ENCODE measurements around the gene SLC66A3. TPM values are rescaled to one million over a fixed set of nuclear protein-coding genes. Genes with fewer than 3 reads are reported as not detected.

SLC66A3 gene
- total RNA-seq, 4 donors from 2014 or later: 55.2 to 114 (median 90.2) TPM

DNA sequence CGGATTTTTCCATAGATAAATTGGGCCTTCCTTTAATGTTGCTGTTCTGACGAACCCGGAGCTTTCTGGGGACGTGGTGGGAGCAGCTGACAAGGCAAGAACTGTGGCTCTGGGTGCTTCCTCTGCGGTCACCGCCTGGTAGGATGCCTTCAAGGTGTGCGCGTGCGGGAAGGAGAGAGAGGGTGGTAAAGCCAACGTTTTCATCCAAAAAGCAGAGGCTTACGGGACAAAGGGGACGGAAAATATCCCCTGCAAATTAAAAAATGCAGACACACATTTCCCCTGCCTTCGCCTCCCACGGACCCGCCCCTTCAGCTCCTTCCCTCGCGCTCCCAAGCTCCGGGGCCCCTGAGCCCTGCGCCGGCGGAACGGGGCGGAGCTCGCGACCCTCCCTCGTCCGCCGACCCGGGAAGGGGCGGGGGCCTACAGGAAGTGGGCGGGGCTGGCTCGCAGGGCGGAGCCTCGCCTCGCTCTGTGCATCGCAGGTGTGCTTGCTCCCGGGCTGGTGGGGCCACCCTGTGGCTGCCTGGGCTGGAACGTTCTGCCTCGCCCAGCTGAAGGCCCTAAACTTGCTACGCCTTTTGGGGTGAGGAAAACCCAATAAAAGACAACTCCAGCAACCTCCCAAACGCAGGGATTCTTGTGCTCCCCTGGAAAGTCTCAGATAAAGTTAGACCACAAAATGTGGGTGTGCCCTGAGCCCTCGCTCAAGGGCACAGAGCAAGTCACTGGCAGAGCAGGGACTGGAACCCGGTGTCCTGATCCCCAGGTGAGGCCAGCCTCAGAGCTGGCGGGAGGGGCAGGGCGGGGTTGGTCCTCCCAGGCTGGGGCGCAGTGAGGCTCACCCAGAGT lies 25.4 kb upstream of the SLC66A3 start:
- TF ChIP-seq, protein P1, sequence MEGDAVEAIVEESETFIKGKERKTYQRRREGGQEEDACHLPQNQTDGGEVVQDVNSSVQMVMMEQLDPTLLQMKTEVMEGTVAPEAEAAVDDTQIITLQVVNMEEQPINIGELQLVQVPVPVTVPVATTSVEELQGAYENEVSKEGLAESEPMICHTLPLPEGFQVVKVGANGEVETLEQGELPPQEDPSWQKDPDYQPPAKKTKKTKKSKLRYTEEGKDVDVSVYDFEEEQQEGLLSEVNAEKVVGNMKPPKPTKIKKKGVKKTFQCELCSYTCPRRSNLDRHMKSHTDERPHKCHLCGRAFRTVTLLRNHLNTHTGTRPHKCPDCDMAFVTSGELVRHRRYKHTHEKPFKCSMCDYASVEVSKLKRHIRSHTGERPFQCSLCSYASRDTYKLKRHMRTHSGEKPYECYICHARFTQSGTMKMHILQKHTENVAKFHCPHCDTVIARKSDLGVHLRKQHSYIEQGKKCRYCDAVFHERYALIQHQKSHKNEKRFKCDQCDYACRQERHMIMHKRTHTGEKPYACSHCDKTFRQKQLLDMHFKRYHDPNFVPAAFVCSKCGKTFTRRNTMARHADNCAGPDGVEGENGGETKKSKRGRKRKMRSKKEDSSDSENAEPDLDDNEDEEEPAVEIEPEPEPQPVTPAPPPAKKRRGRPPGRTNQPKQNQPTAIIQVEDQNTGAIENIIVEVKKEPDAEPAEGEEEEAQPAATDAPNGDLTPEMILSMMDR (IDR thresholded peaks at IDR 0.05; ENCODE audit: low read depth): no peak

DNA sequence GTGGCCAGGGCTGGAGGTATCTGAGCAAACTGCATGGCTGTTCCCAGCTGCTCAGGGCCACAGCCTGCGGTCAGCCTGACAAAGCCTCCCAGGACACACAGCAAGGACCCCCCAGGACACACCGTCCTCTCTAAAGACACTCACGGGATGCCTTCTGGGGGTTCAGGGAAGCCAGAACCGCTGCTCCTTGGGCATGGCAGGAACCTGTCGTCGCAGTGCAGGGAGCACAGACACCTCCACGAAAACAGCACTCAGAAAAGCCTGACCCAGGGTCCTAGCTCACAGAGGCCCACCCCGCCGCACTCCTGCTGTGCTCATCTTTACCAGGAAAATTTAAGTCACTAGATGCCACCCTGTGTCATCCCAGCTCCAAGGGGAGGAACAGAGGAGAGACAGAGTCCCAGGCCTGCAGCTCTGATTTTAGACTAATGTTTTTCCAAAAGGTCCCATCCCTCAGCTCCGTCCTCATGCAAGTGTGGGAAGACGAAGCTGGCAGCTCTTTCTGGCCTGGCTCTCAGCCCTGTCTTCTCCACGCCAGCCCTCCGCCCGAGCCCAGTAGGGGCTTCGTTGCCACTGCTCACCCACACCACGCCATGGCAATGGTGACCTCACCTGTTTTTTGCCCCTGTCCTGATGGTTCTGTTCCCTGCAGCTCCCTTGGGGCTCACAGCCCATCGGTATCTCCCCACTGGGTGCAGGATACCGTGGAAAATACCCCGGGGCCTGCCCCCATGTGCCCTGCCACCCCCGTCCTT lies 23.9 kb upstream of the SLC66A3 start:
- TF ChIP-seq, protein P1 (IDR thresholded peaks at IDR 0.05; ENCODE audit: low read depth): no peak

DNA sequence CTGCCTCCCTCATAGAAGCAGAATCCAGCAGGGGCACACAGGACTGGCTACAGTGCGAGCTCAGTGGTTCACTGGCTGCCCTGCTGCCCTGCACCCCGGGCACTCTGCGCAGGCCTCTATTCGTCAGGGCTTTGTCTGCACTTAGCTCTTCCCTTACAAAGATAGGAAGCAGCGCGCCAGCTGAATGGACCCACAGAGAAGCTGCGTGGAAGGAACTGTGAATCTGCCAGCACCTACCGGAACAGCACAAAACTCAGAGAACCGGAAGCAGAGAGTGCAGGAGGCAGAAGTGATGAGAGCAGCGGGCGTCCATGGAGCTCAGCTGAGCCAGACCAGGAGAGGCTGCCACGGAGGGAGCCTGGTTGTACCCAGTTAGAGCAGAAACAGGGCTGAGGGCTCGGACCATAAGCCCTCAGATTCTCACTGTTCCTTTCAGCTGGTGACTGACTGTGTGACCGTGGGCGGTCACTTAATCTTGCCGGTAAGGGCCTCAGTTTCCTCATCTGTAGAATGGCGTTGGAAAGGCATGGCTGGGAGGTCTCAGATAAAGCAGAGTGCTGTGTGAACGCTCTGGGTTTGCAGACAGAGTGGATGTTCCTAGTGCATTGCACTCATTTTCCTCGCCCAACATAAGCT lies 23.1 kb upstream of the SLC66A3 start:
- TF ChIP-seq, protein P1 (IDR thresholded peaks at IDR 0.05; ENCODE audit: low read depth): no peak

DNA sequence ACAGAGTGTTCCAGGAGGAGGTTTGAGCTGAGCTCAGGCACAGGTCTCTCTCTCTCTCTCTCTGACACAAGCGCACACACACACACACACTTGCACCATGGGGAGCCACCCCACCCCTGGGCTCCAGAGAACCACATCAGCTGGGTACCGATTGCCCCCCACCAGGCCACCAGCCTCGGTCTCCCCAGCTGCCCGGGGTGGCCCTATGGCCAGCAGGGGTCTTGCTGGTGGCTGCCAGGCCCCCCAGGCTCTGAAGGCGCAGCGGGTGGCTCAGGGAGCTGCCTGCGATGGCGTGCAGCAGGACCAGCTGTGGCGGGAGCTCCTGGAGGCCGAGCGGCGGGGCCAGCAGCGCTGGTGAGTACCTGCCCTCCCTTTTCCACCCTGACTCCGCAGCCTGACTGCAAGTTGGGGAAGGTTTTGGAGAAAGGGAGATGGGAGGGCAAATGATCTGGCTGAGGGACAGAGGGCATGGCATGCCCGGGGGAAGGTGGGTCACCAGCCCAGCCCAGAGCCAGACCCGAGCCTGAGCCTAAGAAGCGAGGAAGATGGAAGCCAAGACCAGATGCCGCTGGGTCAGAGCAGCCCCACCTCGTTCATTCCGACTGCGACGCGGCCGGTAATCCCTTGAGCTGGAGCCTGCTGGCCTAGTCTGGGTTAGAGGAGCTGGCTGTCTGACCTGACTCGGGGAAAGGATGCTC lies 21.9 kb upstream of the SLC66A3 start:
- TF ChIP-seq, protein P1 (IDR thresholded peaks at IDR 0.05; ENCODE audit: low read depth): no peak

DNA sequence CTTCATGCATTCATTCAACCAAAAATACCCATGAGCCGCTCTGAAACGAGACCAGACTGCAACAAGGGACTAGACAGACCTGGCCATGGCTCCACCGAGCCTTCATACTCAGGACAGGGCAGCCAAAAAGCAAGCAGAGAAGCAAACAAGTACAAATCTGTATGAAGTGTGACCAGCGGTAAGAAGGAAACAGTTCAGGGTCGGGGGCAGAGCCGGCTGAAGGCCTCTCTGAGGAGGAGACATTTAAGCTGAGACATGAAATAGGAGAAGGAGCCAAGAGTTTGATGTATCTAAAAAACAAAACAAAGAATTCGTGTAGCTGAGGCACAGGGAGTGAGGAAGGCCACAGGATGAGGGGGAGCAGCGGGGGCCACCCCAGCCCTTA lies 21.3 kb upstream of the SLC66A3 start:
- TF ChIP-seq, protein P1 (IDR thresholded peaks at IDR 0.05; ENCODE audit: low read depth): no peak

DNA sequence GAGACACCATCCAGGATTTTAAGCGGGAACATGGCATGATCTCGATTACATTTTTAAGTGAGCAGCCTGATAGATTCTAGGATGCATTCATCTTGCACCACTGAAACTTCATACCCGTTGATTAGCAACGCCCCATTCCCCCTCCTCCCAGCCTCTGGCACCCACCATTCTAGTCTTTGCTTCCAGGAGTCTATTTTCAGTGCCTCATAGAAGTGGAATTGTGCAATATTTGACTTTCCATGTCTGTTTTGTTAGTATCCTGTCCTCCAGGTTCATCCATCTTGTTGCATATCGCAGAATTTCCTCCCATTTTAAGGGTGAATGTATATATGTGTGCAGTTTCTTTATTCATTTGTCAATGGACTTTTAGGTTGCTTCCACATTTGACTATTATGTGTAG lies 20.9 kb upstream of the SLC66A3 start:
- TF ChIP-seq, protein P1 (IDR thresholded peaks at IDR 0.05; ENCODE audit: low read depth): no peak
